Esophagus muscularis mucosa (tissue), 4 donors: ENCODE results near the gene PRKN.

Experiments used
- EP300 ChIP-seq: sonication (generic); formaldehyde crosslinking; IDR thresholded peaks from one replicate; pipeline ENCODE4 v1.6.1; 2017; ENCODE audit warnings: antibody characterized with exemption
- POLR2A ChIP-seq: fragments of 450-650 bp; IDR thresholded peaks from one replicate; pipeline ENCODE4 v1.6.1; 2017; ENCODE audit warnings: antibody characterized with exemption, moderate library complexity, mild to moderate bottlenecking, low read depth
- POLR2AphosphoS5 ChIP-seq, 2 donors: sonication (generic); formaldehyde crosslinking; IDR thresholded peaks; one replicate each; pipeline ENCODE4 v1.6.1; 2017; ENCODE audit warnings: antibody characterized with exemption in 2 of 2
- TF ChIP-seq, protein P1 (sequence below), 3 experiments: fragments of 200-600 bp in 2 of 3; fragments of 450-650 bp in 1 of 3; sonication (generic) in 2 of 3; IDR thresholded peaks; one replicate each; pipeline ENCODE4 v1.5.1; 2017 to 2019; ENCODE audit warnings: antibody characterized with exemption in 3 of 3, mild to moderate bottlenecking in 2 of 3, moderate library complexity in 1 of 3

DNA sequence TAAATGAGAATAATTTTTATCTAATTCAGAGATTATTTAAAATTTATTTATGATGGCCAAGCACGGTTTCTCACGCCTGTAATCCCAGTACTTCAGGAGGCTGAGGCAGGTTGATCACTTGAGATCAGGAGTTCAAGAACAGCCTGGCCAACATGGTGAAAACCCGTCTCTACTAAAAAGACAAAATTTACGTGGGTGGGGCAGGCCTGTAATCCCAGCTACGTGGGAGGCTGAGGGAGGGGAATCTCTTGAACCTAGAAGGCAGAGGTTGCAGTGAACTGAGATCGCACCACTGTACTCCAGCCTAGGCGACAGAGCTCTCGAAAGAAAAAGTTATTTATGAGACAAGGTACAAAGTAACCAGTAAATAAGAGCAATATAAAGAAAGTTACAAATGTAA is 1394.2 kb downstream of the PRKN start:
- TF ChIP-seq, protein P1, sequence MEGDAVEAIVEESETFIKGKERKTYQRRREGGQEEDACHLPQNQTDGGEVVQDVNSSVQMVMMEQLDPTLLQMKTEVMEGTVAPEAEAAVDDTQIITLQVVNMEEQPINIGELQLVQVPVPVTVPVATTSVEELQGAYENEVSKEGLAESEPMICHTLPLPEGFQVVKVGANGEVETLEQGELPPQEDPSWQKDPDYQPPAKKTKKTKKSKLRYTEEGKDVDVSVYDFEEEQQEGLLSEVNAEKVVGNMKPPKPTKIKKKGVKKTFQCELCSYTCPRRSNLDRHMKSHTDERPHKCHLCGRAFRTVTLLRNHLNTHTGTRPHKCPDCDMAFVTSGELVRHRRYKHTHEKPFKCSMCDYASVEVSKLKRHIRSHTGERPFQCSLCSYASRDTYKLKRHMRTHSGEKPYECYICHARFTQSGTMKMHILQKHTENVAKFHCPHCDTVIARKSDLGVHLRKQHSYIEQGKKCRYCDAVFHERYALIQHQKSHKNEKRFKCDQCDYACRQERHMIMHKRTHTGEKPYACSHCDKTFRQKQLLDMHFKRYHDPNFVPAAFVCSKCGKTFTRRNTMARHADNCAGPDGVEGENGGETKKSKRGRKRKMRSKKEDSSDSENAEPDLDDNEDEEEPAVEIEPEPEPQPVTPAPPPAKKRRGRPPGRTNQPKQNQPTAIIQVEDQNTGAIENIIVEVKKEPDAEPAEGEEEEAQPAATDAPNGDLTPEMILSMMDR (IDR thresholded peaks at IDR 0.05), result no peak
- TF ChIP-seq POLR2A (no peak), POLR2AphosphoS5 (IDR thresholded peaks at IDR 0.05) (no peak), EP300 (no peak)
